ENCODE results near the gene SLC31A1.

The SLC31A1 gene

GRCh38 chr9:113250807-113251206 is 29.5 kb downstream of the SLC31A1 start:
- Histone ChIP-seq H3K27ac (no peak overlapping the region), H3K4me3 (ENCODE audit: low read depth, low read length) (no peak overlapping the region), H3K36me3 (peaks cover 6% of the 10 kb centered on the region), H3K27me3 (ENCODE audit: insufficient read depth, low read depth, severe bottlenecking) (no peaks in the 10 kb centered on the region), H3K9me3 (ENCODE audit: severe bottlenecking) (no peaks in the 10 kb centered on the region)
- TF ChIP-seq CTCF (IDR thresholded peaks at IDR 0.05; ENCODE audit: low read depth, low read length): no peak
- DNase-seq: no peak

- no peak overlapping the region for H3K4me3 ChIP-seq (ENCODE audit: low read depth, low read length)
- H3K36me3 ChIP-seq: peaks cover 32% of the 10 kb centered on the region
- TF ChIP-seq CTCF (IDR thresholded peaks at IDR 0.05; ENCODE audit: low read depth, low read length): no peak
- H3K9me3 ChIP-seq (ENCODE audit: severe bottlenecking): no peaks in the 10 kb centered on the region
- H3K27ac ChIP-seq: no peak overlapping the region
- DNase-seq: no peak
- no peaks in the 10 kb centered on the region for H3K27me3 ChIP-seq (ENCODE audit: insufficient read depth, low read depth, severe bottlenecking)
These were observed 33.6 kb downstream of the SLC31A1 start for GRCh38 chr9:113254991-113255390.

GRCh38 chr9:113255438-113255837 is 34.1 kb downstream of the SLC31A1 start:
- Histone ChIP-seq H3K4me3 (ENCODE audit: low read depth, low read length) (no peak overlapping the region), H3K27ac (no peak overlapping the region), H3K36me3 (peaks cover 36% of the 10 kb centered on the region), H3K27me3 (ENCODE audit: insufficient read depth, low read depth, severe bottlenecking) (no peaks in the 10 kb centered on the region), H3K9me3 (ENCODE audit: severe bottlenecking) (no peaks in the 10 kb centered on the region)
- TF ChIP-seq CTCF (IDR thresholded peaks at IDR 0.05; ENCODE audit: low read depth, low read length): no peak
- no peak for DNase-seq

GRCh38 chr9:113257863-113258262 is 36.5 kb downstream of the SLC31A1 start:
- no peak for DNase-seq
- Histone ChIP-seq H3K36me3 (peaks cover 33% of the 10 kb centered on the region), H3K4me3 (ENCODE audit: low read depth, low read length) (no peak overlapping the region), H3K9me3 (ENCODE audit: severe bottlenecking) (no peaks in the 10 kb centered on the region), H3K27ac (no peak overlapping the region), H3K27me3 (ENCODE audit: insufficient read depth, low read depth, severe bottlenecking) (no peaks in the 10 kb centered on the region)
- TF ChIP-seq CTCF (IDR thresholded peaks at IDR 0.05; ENCODE audit: low read depth, low read length): no peak

- Histone ChIP-seq H3K27me3 (ENCODE audit: insufficient read depth, low read depth, severe bottlenecking) (no peaks in the 10 kb centered on the region), H3K36me3 (peaks cover 33% of the 10 kb centered on the region), H3K4me3 (ENCODE audit: low read depth, low read length) (no peak overlapping the region), H3K9me3 (ENCODE audit: severe bottlenecking) (no peaks in the 10 kb centered on the region), H3K27ac (no peak overlapping the region)
- TF ChIP-seq CTCF (IDR thresholded peaks at IDR 0.05; ENCODE audit: low read depth, low read length): no peak
- no peak for DNase-seq
These were observed 36.9 kb downstream of the SLC31A1 start for GRCh38 chr9:113258282-113258681.

- Histone ChIP-seq H3K27me3 (ENCODE audit: insufficient read depth, low read depth, severe bottlenecking) (no peaks in the 10 kb centered on the region), H3K36me3 (peaks cover 36% of the 10 kb centered on the region), H3K27ac (no peak overlapping the region), H3K9me3 (ENCODE audit: severe bottlenecking) (no peaks in the 10 kb centered on the region), H3K4me3 (ENCODE audit: low read depth, low read length) (no peak overlapping the region)
- DNase-seq: no peak
- TF ChIP-seq CTCF (IDR thresholded peaks at IDR 0.05; ENCODE audit: low read depth, low read length): no peak
These were observed 40.8 kb downstream of the SLC31A1 start for GRCh38 chr9:113261917-113262671.
